NCI-H2171 (cell line): ENCODE data around the gene NPC1.
"Not testable (repeated sequence)": the region's sequence is repeated elsewhere in the genome, so short reads cannot be mapped to it uniquely, and the experiment has no call there.

ENCODE experiments used
- DNase-seq: peaks from one replicate; lab custom pipeline; 2025; lab: John Stamatoyannopoulos, UW

The NPC1 gene

DNA sequence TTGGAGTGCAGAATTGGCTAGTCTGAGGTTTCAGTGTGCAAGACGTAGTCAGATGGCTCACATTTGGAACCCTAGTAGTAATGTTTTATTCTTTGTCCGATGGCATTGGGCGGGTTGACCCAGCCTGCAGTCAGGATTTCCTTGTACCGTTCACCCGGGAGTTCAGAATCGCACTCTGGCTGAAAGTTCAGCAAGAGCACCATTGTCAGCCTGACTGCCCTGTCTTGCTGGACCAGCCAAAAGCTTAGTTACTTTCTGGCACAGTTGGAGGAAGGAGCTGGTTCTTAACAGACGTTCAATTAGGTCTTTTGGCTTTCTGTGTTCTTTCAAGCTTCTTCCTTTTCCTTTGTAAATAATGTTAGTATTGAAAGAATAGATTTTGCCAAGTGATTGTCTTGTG lies 64.4 kb downstream of the NPC1 start:
- no peak for DNase-seq

DNA sequence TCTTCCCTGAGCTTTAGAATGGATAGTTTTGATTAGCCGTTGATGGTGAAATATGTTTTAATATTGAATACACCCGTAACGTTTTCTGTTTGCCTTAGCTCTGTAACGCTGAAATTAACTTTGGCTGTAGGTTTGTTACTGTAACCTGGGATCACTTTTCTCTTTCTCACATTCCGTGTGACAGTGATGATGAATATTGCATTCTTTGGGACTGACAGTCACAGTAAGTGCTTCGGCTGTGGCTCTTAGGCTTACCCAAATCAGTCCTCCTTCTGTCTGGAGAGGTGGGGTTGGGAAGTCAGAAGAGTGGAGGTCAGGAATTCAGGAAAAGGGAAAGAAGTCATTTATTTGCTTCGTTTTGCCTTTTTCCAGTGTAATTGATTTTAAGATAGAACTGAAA lies 65.0 kb downstream of the NPC1 start:
- no peak for DNase-seq

DNA sequence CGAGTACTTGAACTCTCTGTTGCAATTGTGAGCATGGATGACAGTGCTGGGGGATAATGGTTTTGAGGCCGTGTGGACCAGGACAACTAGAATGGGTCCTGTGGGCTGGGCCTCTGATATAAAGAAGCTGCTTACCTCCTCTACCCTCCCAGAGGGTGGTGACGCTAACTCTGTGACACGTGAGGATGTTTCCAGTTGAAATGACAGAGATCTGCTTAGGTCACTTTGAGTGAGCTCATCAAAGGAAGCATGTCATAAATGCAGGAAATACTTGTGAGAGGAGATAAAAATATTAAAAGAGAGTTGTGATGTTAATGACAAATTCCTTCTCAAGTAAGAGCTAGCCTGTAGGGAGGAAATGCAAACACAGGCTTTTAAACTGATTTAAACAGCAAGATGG lies 66.6 kb downstream of the NPC1 start:
- DNase-seq = no peak

DNA sequence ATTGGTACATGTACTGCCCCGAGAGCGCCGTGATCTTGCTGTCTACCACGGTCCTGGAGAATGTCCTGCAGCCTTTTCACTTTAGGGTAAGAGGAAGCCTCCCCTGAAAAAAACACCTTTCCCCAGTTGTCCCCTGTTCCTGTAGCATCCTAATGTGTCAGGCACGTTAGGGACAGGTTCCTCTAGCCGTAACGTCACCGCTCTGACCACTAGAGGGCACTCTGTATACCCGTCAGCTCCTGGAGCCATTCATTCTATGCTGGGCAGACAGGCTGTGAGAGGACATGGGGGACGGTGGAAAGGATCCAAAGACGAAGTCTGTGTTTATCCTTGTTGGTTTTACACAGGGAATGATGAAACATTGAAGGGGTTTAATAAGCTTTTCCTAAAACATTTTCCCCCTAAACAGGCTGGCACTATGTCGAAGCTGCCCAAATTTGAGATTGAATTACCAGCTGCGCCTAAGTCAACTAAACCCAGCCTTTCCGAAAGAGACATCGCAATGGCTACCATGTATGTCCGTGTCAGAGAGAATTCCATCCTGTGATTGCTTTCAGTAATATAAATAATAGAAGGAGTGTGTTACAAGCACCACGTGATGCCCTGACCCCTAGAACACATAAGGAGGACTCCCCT lies 70.3 kb downstream of the NPC1 start:
- peak; percentile 43 for DNase-seq

DNA sequence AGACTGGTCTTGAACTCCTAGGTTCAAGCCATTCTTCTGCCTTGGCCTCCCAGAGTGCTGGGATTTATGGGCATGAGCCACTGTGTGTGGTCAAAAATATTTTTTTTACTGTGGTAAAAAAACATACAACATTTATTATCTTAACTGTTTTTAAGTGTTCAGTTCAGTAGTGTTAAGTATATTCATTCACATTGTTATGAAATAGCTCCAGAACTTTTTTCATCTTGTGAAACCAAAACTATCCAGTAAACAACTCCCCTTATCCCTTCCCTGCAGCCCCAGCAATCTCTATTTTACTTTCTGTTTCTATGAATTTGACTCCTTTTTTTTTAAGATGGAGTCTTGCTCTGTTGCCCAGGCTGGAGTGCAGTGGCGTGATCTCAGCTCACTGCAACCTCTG lies 73.7 kb downstream of the NPC1 start:
- DNase-seq = no peak

DNA sequence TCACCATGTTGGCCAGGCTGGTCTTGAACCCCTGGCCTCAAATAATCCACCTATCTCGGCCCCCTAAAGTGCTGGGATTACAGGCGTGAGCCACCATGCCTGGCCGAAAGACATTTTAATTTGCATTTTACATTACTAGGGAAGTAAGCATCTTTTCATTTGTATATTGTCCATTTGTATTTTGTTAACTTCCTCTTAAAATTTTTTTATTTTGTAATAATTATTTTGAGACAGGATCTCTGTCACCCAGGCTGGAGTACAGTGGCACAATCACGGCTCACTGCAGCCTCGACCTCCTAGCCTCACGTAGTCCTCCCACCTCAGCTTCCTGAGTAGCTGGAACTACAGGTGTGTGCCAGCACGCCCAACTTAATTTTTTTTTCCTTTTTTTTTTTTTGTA lies 74.1 kb downstream of the NPC1 start:
- not testable (repeated sequence) for DNase-seq

DNA sequence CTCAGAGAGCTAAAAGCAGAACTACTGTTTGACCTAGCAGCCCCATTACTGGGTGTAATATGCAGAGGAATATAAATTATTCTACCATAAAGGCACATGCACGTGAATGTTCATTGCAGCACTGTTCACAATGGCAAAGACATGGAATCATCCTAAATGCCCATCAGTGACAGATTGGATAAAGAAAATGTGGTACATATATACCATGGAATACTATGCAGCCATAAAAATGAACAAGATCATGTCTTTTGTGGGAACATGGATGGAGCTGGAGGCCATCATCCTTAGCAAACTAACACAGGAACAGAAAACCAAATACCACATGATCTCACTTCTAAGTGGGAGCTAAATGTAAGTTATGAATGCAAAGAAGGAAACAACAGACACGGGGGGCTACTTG lies 75.4 kb downstream of the NPC1 start:
- not testable (repeated sequence) for DNase-seq

DNA sequence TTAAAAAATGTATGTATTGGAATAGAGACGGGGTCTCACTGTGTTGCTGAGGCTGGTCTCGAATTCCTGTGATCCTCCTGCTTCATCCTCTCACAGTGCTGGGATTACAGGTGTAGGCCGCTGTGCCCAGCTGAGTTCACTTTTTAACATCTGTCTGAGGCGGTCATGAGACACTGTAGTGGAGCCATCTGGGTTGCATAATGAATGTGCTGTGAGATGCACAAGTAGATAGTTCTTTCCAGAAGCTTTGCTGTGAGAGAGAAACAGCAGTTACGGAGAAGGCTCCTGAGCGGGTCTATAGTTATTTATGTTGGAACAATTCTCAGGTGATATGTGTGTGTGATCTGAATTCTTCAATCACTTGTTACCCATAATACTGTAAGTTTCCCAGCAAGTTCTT lies 79.9 kb downstream of the NPC1 start:
- no peak for DNase-seq

DNA sequence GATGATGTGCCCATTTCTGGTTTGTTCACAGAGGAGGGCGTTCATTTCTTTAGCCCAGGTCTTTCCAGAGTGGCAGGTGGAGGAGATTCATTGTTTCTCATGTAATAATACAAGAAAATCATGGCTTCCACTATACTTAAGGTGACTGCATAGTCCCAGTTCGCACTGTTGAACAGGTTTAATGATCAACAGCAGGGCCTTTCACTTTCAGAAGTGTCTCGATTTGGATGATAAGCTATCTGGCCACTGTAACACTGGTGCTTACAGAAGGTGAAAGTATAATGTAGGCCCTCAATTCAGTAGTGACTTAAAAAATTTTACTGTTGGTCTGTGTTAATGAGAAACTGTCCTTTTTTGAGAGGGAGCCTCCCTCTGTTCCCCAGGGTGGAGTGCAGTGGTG lies 81.6 kb downstream of the NPC1 start:
- DNase-seq = no peak

DNA sequence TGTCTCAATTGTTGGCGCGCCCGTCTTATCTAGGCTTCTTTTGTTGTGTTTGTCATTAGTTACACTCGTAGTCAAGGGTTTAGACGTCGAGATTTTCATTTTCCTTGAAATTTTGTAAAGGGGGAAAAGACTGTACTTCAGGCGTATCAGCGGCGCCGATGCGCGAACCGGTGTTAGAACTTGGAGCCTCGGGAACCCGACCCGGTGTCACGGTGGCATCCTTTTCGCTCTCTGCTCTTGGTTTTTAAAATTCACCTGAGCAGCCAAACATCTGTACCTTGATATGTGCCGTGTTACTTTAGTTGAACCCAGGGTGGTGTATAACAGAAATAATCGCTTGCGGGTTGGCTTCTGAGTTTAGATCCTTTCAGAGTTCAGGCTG lies 82.4 kb downstream of the NPC1 start:
- no peak for DNase-seq

DNA sequence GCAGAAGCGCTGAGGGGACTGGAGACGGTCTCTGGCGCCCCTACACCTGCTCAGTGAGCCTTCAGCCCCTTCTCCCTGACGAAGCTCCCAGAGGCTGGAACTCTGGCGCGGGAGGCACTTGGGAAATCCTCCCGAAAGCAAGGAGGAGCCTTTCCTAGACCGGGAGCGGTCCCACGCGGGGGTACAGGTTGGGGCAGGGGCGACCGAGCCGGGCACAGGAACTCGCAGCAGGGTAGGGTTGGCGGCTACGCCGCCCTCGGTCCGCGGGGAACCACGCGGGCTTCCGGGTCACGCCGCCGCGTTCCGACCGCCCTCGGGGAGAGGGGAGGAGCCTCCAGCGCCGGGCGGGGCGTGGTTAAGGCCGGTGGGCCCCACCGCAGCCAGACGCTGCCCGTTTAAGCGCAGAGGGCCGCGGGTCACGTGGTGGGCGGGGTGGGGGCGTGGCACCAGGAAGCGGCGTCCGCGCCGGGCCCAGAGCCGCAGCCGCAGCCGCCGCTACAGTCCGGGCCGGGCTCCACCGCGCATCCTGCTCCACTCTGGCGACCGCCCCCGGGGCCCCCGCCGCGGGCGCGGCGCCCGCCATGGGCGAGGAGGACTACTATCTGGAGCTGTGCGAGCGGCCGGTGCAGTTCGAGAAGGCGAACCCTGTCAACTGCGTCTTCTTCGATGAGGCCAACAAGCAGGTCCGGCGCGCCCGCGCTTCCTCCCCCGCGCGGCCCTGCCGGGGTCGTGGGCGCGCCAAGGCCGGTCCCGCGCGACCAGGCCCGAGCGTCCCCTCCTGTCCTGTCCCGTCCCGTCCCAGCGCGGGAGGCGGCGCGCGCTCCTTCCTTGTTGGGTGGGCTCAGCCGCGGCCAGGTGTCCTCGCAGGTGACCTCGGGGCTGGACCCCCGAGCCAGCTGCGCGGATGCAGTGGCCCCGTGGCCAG lies 83.0 kb downstream of the NPC1 start, which contains the start of gene RMC1:
Gene RMC1 (plus strand): TSS at position 474 of the 925 bp plus-strand sequence. CDS start 108 bp downstream, at position 582.
- DNase-seq = peak; percentile 94

DNA sequence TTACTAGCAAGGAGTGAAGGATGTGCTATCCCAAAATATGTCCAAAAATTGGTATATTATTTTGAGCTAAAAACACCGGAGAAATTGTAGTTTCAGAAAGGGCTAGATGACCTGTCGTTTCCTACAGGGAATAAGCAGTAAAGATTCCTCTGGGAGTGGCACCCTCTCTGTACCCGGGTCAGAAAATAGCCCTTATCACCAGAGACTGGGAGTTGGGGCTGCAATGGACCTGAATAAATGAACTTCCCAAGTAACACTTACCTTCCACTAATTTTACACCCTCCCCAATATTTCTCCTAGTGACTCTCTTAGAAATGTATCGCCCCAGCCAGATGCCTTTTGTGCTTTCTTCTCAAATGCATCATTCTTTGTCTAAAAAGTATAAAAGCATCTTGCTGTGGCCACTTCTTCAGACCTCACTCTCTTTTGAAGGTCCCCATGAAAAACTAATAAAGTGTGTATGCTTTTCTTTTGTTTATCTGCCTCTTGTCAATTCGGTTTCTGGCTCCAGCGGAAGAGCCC lies 83.7 kb downstream of the NPC1 start:
- no peak for DNase-seq

DNA sequence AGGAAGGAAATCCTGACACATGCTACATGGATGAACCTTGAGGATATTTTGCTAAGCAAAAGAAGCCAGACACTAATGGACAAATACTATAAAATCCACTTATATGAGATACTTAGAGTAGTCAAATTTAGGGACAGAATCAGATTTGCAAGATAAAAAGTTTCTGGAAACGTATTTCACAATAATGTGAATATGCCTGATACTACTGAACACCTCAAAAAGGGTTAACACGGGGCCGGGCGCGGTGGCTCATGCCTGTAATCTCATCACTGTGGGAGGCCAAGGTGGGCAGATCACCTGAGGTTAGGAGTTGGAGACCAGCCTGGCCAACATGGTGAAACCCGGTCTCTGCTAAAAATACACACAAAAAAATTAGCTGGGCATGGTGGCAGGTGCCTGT lies 84.7 kb downstream of the NPC1 start:
- no peak for DNase-seq

DNA sequence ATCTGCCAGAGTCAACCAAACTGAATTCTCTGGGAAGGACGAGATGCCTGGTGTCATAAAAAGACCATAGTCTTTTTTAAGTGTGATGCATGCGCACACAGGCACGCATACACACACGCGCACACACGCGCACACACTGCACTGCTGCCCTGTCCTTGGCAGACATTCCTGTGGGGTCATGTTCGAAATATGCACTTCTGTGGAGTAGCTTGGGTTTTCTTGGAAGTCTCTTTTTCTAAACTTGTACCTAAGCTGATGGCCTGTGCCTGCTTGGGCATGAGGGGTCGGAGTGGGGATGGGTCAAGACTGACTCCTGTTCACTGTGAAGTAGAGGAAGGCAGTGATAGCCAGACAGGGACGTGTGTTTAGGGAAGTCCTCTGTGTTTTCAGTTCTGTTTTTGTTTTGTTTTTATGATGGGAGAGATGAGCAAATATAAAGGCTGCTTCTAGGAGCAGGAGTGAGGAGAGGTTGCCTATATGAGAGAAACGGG lies 87.0 kb downstream of the NPC1 start:
- DNase-seq = no peak

DNA sequence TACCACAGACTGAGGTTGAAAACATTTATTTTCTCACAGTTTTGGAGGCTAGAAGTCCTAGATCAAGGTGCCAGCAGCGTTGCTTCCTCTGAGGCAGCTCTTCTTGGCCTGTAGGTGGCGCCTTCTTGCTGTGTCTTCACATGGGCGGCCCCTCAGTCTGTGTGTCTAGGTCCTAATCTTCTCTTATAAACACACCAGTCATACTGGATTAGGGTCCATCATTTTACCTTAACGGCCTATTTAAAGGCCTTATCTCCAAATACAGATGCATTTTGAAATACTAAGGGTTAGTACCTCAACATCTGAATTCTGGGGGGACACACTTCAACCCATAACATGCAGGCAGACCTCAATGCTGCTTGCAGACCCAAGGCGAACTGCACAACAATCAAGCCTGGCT lies 87.4 kb downstream of the NPC1 start:
- DNase-seq = no peak

DNA sequence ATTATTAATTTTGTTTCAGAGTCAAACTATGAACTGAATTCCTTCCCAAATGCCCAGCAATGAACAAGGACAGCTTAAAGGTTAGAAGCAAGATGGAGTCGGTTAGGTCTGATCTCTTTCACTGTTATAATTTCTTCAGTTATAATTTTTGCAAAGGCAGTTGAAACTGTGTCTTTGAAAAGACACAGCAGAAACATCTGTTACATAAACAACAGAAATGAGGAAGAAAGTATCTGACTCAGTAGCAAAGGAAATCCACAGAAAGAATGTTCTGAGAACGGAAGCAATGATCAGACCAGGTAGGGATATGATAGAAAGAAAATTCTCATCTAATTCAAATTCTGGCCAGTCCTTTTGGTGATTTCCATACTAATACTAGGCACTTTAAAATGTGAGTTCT lies 88.2 kb downstream of the NPC1 start:
- no peak for DNase-seq

DNA sequence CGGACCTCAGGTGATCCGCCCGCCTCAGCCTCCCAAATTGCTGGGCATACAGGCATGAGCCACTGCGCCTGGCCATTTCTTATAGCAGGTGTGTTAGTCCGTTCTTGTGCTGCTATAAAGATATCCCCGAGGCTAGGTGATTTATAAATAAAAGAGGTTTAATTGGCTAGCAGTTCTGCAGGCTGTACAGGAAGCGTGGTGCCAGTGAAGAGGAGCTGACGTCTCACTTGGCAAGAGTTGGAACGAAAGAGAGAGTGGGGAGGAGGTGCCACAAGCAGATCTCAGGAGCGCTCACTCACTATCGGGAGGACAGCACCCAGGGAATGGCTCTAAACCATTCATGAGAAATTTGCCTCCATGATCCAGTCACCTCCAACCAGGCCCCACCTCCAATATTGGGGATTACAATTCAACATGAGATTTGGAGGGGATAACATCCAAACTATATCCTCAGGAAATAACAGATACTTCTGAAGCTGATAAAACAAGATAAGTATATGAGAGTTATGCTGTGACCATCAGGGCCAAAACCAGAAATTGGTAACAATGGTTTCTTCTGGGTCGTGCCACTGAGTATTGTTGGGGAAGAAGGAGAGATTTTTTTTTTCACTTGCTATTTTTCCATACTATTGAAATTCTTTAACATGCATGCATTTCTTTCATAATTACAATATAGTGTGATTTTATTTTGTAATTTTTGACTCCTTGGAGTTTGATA lies 90.4 kb downstream of the NPC1 start:
- no peak for DNase-seq

DNA sequence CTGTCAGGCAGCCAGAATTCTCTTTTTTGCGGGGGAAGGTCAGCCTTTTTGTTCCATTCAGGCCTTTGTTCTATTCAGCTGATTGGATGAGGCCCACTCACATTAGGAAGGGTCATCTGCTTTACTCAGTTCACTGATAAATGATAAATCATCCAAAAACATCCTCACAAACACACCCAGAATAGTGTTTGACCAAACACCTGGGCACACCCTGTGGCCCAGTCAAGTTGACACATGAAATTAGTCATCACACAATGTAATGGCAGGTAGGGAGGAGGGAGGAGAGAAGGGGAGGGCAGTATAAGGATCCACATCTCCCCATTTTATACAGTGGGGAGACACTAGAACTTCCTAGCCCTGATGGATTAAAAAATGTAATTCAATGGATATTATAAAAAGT lies 91.3 kb downstream of the NPC1 start:
- no peak for DNase-seq

DNA sequence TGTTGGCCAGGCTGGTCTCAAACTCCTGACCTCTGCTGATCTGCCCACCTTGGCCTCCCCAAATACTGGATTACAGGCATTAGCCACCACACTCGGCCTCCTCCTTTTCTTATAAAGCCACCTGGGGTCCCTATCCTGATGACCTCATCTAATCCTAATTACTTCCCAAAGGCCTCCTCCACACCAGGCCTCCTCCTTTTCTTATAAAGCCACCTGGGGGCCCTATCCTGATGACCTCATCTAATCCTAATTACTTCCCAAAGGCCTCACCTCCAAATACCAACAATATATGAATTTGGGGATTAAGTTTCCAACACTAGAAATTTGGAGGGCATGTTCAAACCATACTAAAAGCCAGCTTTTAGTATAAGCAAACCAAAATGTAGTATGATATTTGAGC lies 92.7 kb downstream of the NPC1 start:
- no peak for DNase-seq

DNA sequence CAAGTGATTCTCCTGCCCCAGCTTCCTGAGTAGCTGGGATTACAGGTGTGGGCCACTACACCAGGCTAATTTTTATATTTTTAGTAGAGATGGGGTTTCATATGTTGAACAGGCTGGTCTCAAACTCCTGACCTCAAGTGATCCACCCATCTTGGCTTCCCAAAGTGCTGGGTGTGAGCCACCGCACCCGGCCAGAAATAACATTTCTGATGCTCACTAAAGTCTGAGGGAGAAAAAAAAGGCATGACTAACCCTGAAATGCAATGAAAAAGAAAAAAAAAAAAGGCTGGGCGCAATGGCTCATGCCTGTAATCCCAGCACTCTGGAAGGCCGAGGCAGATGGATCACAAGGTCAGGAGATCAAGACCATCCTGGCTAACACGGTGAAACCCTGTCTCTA lies 96.7 kb downstream of the NPC1 start:
- DNase-seq = not testable (repeated sequence)

DNA sequence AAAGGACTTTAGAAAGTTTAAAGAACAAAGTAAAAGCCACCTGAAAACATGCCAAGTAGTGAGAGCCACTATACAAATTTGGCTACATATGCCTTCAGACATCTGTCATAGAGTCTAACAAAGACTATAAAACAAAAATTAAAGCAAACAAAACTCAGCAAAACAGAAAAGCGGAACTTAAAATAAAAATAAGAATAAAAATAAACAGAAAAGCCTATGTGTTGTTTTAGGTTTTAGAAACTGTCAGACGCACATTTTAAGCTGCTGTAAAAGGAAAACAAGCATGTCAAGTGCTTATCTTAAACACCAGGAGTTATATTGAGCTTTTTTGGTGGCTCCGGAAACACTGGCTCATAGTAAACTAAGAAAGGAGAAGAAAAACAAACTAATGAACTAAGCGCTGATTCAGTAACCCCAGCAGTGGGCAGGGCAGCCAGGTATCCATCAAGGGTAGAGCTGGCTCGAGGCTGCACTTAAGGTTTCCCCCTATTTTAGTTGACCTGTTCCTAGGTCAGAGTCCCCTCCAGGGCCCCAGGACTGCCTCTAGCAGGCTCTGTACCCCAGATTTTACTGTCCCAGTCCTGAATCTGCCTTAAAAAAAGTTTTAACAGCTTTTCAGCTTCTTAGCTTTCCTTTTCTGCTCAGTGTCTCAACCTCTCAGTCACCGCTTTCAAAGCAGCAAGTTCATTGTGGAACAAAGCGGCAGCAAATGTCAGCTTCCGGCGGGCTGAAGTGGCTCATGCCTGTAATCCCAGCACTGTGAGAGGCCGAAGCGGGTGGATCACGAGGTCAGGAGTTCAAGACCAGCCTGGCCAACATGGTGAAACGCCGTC lies 98.4 kb downstream of the NPC1 start:
- no peak for DNase-seq

DNA sequence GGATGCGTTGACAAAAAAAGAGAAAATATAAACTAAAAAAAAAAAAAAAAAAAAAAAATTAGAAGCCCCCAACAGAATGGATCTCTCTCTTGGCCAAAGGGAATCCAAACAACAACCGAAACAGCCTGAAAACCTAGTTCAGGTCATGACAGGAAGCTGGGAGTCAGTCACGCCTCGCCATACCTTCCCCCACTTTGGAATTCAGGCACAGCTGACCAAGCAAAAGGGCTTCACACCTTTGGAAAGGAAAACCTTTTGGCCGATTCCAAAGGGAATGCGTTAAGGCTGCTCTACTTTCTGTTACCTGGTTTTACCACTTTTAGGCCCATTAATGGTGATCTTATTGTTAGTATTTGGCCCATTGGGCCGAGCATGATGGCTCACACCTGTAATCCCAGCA lies 100.9 kb downstream of the NPC1 start:
- DNase-seq = no peak
